ENCODE measurements around the gene SPDYC. TPM values are rescaled to one million over a fixed set of nuclear protein-coding genes. Genes with fewer than 3 reads are reported as not detected.

Gene SPDYC
- total and polyA plus RNA-seq, 2 experiments from 2014 or later, result 0.27 TPM; not detected in 1

DNA sequence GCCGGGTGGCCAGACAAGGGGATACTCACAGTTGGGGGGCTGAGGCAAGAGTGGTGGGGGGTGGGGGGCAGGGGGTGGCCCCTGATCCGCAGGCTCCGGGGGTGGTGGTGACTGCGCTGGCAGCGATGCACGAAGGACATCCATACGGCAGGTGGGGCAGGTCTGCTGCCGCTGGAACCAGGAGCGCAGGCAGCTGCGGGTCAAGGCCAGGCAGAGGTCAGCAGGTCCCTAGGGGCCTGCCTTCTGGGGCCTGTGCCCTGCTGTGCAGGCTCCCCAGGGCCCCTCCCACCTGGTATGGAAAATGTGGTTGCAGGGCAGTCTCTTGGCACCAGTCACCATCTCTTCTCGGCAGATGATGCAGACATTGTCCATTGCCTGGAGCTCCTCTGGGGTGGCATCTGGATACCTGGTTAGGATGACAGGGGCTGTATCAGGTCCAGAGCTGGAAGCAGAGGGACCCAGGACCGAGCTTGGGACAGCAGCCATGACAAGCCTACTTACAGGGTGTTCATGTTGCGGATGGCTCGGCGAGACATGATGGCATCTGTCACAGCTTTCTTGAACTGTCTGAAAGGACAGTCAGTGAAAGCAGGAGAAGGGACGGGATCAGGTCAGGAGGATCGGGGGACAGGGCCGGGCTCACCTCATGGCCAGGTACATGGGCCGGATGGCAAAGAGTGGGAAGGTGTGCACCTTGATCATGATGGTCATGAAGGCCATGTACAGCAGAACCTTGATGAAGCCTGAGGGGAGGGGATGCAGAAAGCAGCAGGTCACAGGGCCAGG, 39.2 kb upstream of the SPDYC start:
- Histone ChIP-seq H3K4me3 (no peak overlapping the region), H2AFZ (no peak overlapping the region), H3K36me3 (ENCODE audit: insufficient read depth) (peaks cover 6% of the 10 kb centered on the region), H3K9me2 (ENCODE audit: insufficient read depth) (no peaks in the 10 kb centered on the region), H3K4me1 (ENCODE audit: insufficient read depth) (peaks cover 13% of the 10 kb centered on the region; the same call in 1 of the 2 replicates), H3K27me3 (ENCODE audit: insufficient read depth) (no peaks in the 10 kb centered on the region), H3F3A (replicated peaks; ENCODE audit: low read depth) (peaks cover 15% of the 10 kb centered on the region; the same call in 1 of the 2 replicates), H3K27ac (ENCODE audit: low read depth) (no peak overlapping the region), H3K4me2 (no peak overlapping the region), H3K79me2 (replicated peaks; ENCODE audit: insufficient read depth) (peaks cover 19% of the 10 kb centered on the region), H4K20me1 (replicated peaks; ENCODE audit: insufficient read depth) (no peaks in the 10 kb centered on the region)
- Mint-ChIP-seq H3K4me3 (no peak overlapping the region; the same call in 2 of the 3 replicates), H3K27ac (no peak overlapping the region), H3K4me1 (peaks cover 14% of the 10 kb centered on the region), H3K27me3 (ENCODE audit: insufficient read depth, low read depth, poor library complexity) (peaks cover 14% of the 10 kb centered on the region), H3K9me3 (no peaks in the 10 kb centered on the region; the same call in 2 of the 3 replicates), H3K36me3 (ENCODE audit: low read depth) (peaks cover 38% of the 10 kb centered on the region)
- no peak for TF ChIP-seq JUNB (IDR thresholded peaks at IDR 0.05; ENCODE audit: unreplicated experiment)
- ATAC-seq (no peak), DNase-seq (ENCODE audit: low spot score) (no peak)

DNA sequence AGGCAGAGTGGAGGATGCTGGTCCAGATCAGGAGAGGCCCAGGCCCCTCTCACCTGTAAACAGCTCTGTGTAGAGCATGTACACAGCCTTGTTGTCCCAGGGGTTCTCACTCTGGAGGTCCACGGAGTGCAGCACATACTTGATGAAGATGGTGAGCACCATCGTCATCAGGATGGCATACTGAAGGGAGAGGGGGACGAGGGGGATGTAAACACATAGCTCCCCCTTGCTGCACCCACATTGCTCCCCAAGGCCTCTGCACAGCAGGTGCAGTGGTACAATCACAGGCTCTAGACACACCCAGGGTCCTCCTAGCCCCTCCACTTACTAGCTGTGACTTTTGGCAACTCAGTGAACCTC, 38.6 kb upstream of the SPDYC start:
- Histone ChIP-seq H4K20me1 (replicated peaks; ENCODE audit: insufficient read depth) (no peaks in the 10 kb centered on the region), H3F3A (replicated peaks; ENCODE audit: low read depth) (peaks cover 15% of the 10 kb centered on the region; the same call in 1 of the 2 replicates), H3K79me2 (replicated peaks; ENCODE audit: insufficient read depth) (peaks cover 19% of the 10 kb centered on the region), H2AFZ (no peak overlapping the region), H3K4me2 (no peak overlapping the region), H3K27me3 (ENCODE audit: insufficient read depth) (no peaks in the 10 kb centered on the region), H3K4me3 (no peak overlapping the region), H3K36me3 (ENCODE audit: insufficient read depth) (peaks cover 6% of the 10 kb centered on the region), H3K9me2 (ENCODE audit: insufficient read depth) (no peaks in the 10 kb centered on the region), H3K4me1 (ENCODE audit: insufficient read depth) (peaks cover 19% of the 10 kb centered on the region; the same call in 1 of the 2 replicates), H3K27ac (ENCODE audit: low read depth) (no peak overlapping the region)
- Mint-ChIP-seq H3K27ac (no peak overlapping the region), H3K36me3 (ENCODE audit: low read depth) (peaks cover 33% of the 10 kb centered on the region), H3K9me3 (no peaks in the 10 kb centered on the region; the same call in 2 of the 3 replicates), H3K4me3 (no peak overlapping the region; the same call in 2 of the 3 replicates), H3K4me1 (peaks cover 19% of the 10 kb centered on the region), H3K27me3 (ENCODE audit: insufficient read depth, low read depth, poor library complexity) (peaks cover 17% of the 10 kb centered on the region)
- ATAC-seq (no peak), DNase-seq (ENCODE audit: low spot score) (no peak)
- TF ChIP-seq NANOG (IDR thresholded peaks at IDR 0.05; ENCODE audit: borderline replicate concordance), result no peak
- TF ChIP-seq, protein P1, sequence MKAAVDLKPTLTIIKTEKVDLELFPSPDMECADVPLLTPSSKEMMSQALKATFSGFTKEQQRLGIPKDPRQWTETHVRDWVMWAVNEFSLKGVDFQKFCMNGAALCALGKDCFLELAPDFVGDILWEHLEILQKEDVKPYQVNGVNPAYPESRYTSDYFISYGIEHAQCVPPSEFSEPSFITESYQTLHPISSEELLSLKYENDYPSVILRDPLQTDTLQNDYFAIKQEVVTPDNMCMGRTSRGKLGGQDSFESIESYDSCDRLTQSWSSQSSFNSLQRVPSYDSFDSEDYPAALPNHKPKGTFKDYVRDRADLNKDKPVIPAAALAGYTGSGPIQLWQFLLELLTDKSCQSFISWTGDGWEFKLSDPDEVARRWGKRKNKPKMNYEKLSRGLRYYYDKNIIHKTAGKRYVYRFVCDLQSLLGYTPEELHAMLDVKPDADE (IDR thresholded peaks at IDR 0.05), result no peak
- TF ChIP-seq, protein P2, sequence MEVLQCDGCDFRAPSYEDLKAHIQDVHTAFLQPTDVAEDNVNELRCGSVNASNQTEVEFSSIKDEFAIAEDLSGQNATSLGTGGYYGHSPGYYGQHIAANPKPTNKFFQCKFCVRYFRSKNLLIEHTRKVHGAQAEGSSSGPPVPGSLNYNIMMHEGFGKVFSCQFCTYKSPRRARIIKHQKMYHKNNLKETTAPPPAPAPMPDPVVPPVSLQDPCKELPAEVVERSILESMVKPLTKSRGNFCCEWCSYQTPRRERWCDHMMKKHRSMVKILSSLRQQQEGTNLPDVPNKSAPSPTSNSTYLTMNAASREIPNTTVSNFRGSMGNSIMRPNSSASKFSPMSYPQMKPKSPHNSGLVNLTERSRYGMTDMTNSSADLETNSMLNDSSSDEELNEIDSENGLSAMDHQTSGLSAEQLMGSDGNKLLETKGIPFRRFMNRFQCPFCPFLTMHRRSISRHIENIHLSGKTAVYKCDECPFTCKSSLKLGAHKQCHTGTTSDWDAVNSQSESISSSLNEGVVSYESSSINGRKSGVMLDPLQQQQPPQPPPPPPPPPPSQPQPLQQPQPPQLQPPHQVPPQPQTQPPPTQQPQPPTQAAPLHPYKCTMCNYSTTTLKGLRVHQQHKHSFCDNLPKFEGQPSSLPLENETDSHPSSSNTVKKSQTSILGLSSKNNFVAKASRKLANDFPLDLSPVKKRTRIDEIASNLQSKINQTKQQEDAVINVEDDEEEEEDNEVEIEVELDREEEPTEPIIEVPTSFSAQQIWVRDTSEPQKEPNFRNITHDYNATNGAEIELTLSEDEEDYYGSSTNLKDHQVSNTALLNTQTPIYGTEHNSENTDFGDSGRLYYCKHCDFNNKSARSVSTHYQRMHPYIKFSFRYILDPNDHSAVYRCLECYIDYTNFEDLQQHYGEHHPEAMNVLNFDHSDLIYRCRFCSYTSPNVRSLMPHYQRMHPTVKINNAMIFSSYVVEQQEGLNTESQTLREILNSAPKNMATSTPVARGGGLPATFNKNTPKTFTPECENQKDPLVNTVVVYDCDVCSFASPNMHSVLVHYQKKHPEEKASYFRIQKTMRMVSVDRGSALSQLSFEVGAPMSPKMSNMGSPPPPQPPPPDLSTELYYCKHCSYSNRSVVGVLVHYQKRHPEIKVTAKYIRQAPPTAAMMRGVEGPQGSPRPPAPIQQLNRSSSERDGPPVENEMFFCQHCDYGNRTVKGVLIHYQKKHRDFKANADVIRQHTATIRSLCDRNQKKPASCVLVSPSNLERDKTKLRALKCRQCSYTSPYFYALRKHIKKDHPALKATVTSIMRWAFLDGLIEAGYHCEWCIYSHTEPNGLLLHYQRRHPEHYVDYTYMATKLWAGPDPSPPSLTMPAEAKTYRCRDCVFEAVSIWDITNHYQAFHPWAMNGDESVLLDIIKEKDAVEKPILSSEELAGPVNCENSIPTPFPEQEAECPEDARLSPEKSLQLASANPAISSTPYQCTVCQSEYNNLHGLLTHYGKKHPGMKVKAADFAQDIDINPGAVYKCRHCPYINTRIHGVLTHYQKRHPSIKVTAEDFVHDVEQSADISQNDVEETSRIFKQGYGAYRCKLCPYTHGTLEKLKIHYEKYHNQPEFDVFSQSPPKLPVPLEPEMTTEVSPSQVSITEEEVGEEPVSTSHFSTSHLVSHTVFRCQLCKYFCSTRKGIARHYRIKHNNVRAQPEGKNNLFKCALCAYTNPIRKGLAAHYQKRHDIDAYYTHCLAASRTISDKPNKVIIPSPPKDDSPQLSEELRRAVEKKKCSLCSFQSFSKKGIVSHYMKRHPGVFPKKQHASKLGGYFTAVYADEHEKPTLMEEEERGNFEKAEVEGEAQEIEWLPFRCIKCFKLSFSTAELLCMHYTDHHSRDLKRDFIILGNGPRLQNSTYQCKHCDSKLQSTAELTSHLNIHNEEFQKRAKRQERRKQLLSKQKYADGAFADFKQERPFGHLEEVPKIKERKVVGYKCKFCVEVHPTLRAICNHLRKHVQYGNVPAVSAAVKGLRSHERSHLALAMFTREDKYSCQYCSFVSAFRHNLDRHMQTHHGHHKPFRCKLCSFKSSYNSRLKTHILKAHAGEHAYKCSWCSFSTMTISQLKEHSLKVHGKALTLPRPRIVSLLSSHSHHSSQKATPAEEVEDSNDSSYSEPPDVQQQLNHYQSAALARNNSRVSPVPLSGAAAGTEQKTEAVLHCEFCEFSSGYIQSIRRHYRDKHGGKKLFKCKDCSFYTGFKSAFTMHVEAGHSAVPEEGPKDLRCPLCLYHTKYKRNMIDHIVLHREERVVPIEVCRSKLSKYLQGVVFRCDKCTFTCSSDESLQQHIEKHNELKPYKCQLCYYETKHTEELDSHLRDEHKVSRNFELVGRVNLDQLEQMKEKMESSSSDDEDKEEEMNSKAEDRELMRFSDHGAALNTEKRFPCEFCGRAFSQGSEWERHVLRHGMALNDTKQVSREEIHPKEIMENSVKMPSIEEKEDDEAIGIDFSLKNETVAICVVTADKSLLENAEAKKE (CRISPR knock-in tag; IDR thresholded peaks at IDR 0.05), result no peak
